Measurements from ENCODE around the gene HSPB8. TPM values are rescaled to one million over a fixed set of nuclear protein-coding genes. Genes with fewer than 3 reads are reported as not detected.

Gene HSPB8
- total RNA-seq, 2 experiments from 2014 or later, result not detected

- no peaks in the 10 kb centered on the region for H3K9me2 ChIP-seq (ENCODE audit: insufficient read depth, low read length)
- H3K36me3 ChIP-seq (ENCODE audit: insufficient read depth, low read length), result no peaks in the 10 kb centered on the region
- H4K20me1 ChIP-seq (ENCODE audit: insufficient read depth, low read length), result no peaks in the 10 kb centered on the region
- CTCF ChIA-PET (ENCODE audit: unreplicated experiment), result no interaction called here
- no peaks in the 10 kb centered on the region for H3K79me2 ChIP-seq (ENCODE audit: insufficient read depth, low read depth, low read length)
- H2AFZ ChIP-seq (ENCODE audit: low read length), result no peak overlapping the region
- no peaks in the 10 kb centered on the region for H3K4me1 ChIP-seq (ENCODE audit: insufficient read depth, low read length, poor library complexity, severe bottlenecking)
- no peak for DNase-seq (ENCODE audit: low spot score)
- TF ChIP-seq EZH2phosphoT487 (IDR thresholded peaks at IDR 0.05; ENCODE audit: borderline replicate concordance, low read depth, low read length) (no peak), CTCF (conservative IDR thresholded peaks at IDR 0.05; ENCODE audit: low read length) (no peak)
- H3K27ac ChIP-seq (ENCODE audit: low read depth, low read length, poor library complexity, severe bottlenecking), result no peak overlapping the region
- no TSS peak for BruUV-seq (replicated peaks)
- POLR2A ChIA-PET, result no interaction called here
- H3K4me3 ChIP-seq (ENCODE audit: low read depth, low read length, poor library complexity, severe bottlenecking), result no peak overlapping the region
- intact Hi-C loops (cut with micrococcal nuclease; ENCODE audit: unreplicated experiment), result no loop called here
- H3K9me3 ChIP-seq (ENCODE audit: low read length), result no peaks in the 10 kb centered on the region
- no peak overlapping the region for H3K4me2 ChIP-seq (ENCODE audit: low read length)
These were observed 4.2 kb downstream of the HSPB8 start for GRCh38 chr12:119182701-119183493.

DNA sequence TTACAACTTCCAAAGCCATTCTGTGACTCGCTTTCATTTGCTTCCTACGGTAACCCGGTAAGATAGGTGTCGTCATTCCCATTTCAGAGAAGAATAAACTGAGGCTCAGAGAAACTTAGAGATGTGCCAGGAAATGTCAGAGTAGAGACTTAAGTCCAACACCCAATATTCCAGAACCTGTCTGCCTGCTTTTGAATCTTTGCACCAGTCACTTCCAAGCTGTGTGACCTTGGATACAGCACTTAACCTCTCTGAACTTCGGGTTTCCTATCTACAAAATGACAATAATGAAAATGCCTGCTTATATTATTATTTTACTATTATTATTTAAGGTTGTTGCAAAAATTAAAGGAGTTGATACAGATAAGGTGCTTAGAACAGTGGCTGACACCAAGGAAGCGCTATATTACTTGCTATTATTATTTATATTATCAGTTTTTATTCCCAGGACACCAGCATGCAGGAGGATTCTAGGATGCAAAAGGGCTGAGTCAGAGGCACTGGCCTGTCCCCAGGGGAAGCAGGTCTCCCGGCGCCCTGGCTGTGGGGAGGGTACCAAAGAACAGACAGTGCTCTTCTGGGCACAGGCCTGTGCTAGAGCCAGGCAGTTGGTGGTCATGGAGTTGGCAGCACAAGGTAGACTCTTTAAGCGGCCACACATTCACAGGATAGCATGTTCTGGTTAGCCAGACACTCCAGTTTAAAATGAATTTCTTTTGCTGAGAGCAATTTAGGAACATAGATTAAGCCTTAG is 5.4 kb downstream of the HSPB8 start:
- no peaks in the 10 kb centered on the region for H3K36me3 ChIP-seq (ENCODE audit: insufficient read depth, low read length)
- H3K27ac ChIP-seq (ENCODE audit: low read depth, low read length, poor library complexity, severe bottlenecking), result no peak overlapping the region
- H3K4me1 ChIP-seq (ENCODE audit: insufficient read depth, low read length, poor library complexity, severe bottlenecking), result no peaks in the 10 kb centered on the region
- CTCF ChIA-PET (ENCODE audit: unreplicated experiment), result no interaction called here
- POLR2A ChIA-PET, result no interaction called here
- BruUV-seq (replicated peaks), result no TSS peak
- H2AFZ ChIP-seq (ENCODE audit: low read length), result no peak overlapping the region
- no peak overlapping the region for H3K4me2 ChIP-seq (ENCODE audit: low read length)
- H3K9me2 ChIP-seq (ENCODE audit: insufficient read depth, low read length), result no peaks in the 10 kb centered on the region
- H3K4me3 ChIP-seq (ENCODE audit: low read depth, low read length, poor library complexity, severe bottlenecking), result no peak overlapping the region
- no peak for TF ChIP-seq EZH2phosphoT487 (IDR thresholded peaks at IDR 0.05; ENCODE audit: borderline replicate concordance, low read depth, low read length)
- no peak for TF ChIP-seq CTCF (conservative IDR thresholded peaks at IDR 0.05; ENCODE audit: low read length)
- DNase-seq (ENCODE audit: low spot score), result no peak
- no peaks in the 10 kb centered on the region for H3K79me2 ChIP-seq (ENCODE audit: insufficient read depth, low read depth, low read length)
- no peaks in the 10 kb centered on the region for H4K20me1 ChIP-seq (ENCODE audit: insufficient read depth, low read length)
- H3K9me3 ChIP-seq (ENCODE audit: low read length), result no peaks in the 10 kb centered on the region
- intact Hi-C loops (cut with micrococcal nuclease; ENCODE audit: unreplicated experiment), result no loop called here

- POLR2A ChIA-PET, result no interaction called here
- BruUV-seq (replicated peaks), result no TSS peak
These were observed 16.5 kb downstream of the HSPB8 start for GRCh38 chr12:119195256-119195655.

More at GRCh38 chr12:119195256-119195655, 16.5 kb downstream of the HSPB8 start:
- H3K9me3 ChIP-seq (ENCODE audit: low read length), result no peaks in the 10 kb centered on the region
- no peak overlapping the region for H3K27ac ChIP-seq (ENCODE audit: low read depth, low read length, poor library complexity, severe bottlenecking)
- H3K9me2 ChIP-seq (ENCODE audit: insufficient read depth, low read length), result no peaks in the 10 kb centered on the region
- CTCF ChIA-PET (ENCODE audit: unreplicated experiment), result no interaction called here
- no peaks in the 10 kb centered on the region for H3K36me3 ChIP-seq (ENCODE audit: insufficient read depth, low read length)
- no peak for DNase-seq (ENCODE audit: low spot score)
- TF ChIP-seq EZH2phosphoT487 (IDR thresholded peaks at IDR 0.05; ENCODE audit: borderline replicate concordance, low read depth, low read length), result no peak
- TF ChIP-seq CTCF (conservative IDR thresholded peaks at IDR 0.05; ENCODE audit: low read length), result no peak
- H3K4me3 ChIP-seq (ENCODE audit: low read depth, low read length, poor library complexity, severe bottlenecking), result no peak overlapping the region
- H2AFZ ChIP-seq (ENCODE audit: low read length), result no peak overlapping the region
- intact Hi-C loops (cut with micrococcal nuclease; ENCODE audit: unreplicated experiment), result no loop called here
- no peaks in the 10 kb centered on the region for H3K79me2 ChIP-seq (ENCODE audit: insufficient read depth, low read depth, low read length)
- H3K4me2 ChIP-seq (ENCODE audit: low read length), result no peak overlapping the region
- H4K20me1 ChIP-seq (ENCODE audit: insufficient read depth, low read length), result no peaks in the 10 kb centered on the region
- H3K4me1 ChIP-seq (ENCODE audit: insufficient read depth, low read length, poor library complexity, severe bottlenecking), result no peaks in the 10 kb centered on the region
